ENCODE measurements around the gene BEAN1. TPM values are rescaled to one million over a fixed set of nuclear protein-coding genes. Genes with fewer than 3 reads are reported as not detected.

BEAN1 gene
- total and polyA plus RNA-seq, 9 of the 15 experiments (the other 6 are each of a cell fraction or from before 2014, with no cell fraction given), result not detected

GRCh38 chr16:66516808-66517585 is 89.9 kb downstream of the BEAN1 start (continued):
- TF ChIP-seq AFF4 (CRISPR knock-in tag; IDR thresholded peaks at IDR 0.05), result no peak
- TF ChIP-seq FIP1L1 (IDR thresholded peaks at IDR 0.05; ENCODE audit: low read depth, low read length, poor library complexity, severe bottlenecking), result no peak
- TF ChIP-seq KLF1 (tag; IDR thresholded peaks at IDR 0.05), result no peak
- no peak for TF ChIP-seq E2F5 (CRISPR knock-in tag; IDR thresholded peaks at IDR 0.05)
- no peak for TF ChIP-seq ZFP30 (CRISPR knock-in tag; IDR thresholded peaks at IDR 0.05; ENCODE audit: borderline replicate concordance)
- TF ChIP-seq BACH1 (tag; IDR thresholded peaks at IDR 0.05), result peak; percentile 58; the same call in 1 of the 2 replicates
- TF ChIP-seq YBX1 (IDR thresholded peaks at IDR 0.05), result no peak
- TF ChIP-seq PHF20 (IDR thresholded peaks at IDR 0.05; ENCODE audit: partially characterized antibody), result peak; percentile 19
- no peak for TF ChIP-seq MBD1 (CRISPR knock-in tag; IDR thresholded peaks at IDR 0.05)
- TF ChIP-seq CXXC5 (CRISPR knock-in tag; IDR thresholded peaks at IDR 0.05), result peak; percentile 26; the same call in 1 of the 2 replicates
- TF ChIP-seq KLF13 (tag; IDR thresholded peaks at IDR 0.05; ENCODE audit: borderline replicate concordance, low read depth), result no peak
- TF ChIP-seq RFX7 (CRISPR knock-in tag; IDR thresholded peaks at IDR 0.05), result no peak
- peak; percentile 36 for TF ChIP-seq EGR1 (conservative IDR thresholded peaks at IDR 0.05)
- TF ChIP-seq SP1 (CRISPR knock-in tag; IDR thresholded peaks at IDR 0.05), result peak; percentile 59; the same call in 1 of the 2 replicates
- no peak for TF ChIP-seq NR3C1 (CRISPR knock-in tag; IDR thresholded peaks at IDR 0.05)
- TF ChIP-seq HCFC1 (IDR thresholded peaks at IDR 0.05; ENCODE audit: low read depth, low read length), result 0 out of 2 replicates have a peak, but pooled peaks have one; percentile 28
- 0 out of 4 replicates have a peak, but pooled peaks of 1 of the 2 experiments have one; percentile 66 for TF ChIP-seq BCLAF1 (IDR thresholded peaks at IDR 0.05; ENCODE audit: borderline replicate concordance in 1 of 2, control insufficient read depth in 1 of 2, low read depth in 2 of 2, low read length in 1 of 2)
- no peak for TF ChIP-seq ZNF3 (CRISPR knock-in tag; IDR thresholded peaks at IDR 0.05)

Measured in K562 (cell line).